ENCODE results near the gene IRF3.

Gene IRF3

GRCh38 chr19:49646586-49646985, 19.1 kb downstream of the IRF3 start:
- Histone ChIP-seq H3K4me1 (ENCODE audit: control insufficient read depth, insufficient read depth, low read length, poor library complexity, severe bottlenecking) (peaks cover 11% of the 10 kb centered on the region), H3K9me3 (ENCODE audit: control insufficient read depth, low read length) (no peaks in the 10 kb centered on the region), H3K27me3 (replicated peaks; ENCODE audit: control insufficient read depth, insufficient read depth, low read length, poor library complexity, severe bottlenecking) (no peaks in the 10 kb centered on the region), H3K4me3 (ENCODE audit: insufficient read depth, low read depth, low read length, poor library complexity, severe bottlenecking) (no peak overlapping the region), H3K27ac (ENCODE audit: insufficient read depth, low read length, poor library complexity, severe bottlenecking) (no peak overlapping the region), H3K36me3 (ENCODE audit: control insufficient read depth, insufficient read depth, low read length) (peaks cover 43% of the 10 kb centered on the region)
- no peak for DNase-seq

DNA sequence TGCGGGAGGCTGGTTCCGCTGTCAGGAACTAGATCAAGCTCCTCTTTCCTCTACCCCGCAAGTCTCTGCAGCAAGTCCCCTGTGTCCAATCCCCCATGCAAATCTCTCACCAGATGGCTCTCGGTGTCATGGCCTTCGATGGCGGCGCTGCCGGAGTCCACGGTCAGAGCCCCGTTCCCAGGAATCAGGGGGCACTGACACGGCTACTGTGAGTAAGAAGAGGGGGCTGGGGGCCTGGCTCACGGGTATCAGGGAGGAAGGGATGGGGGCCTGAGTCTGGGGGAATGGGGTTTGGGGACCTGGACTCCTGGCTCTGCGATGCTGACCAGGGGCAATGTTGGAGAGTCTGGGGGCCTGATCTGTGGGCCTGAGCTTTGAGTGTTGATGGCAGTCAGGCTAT, 19.7 kb downstream of the IRF3 start:
- H3K27me3 ChIP-seq (replicated peaks; ENCODE audit: control insufficient read depth, insufficient read depth, low read length, poor library complexity, severe bottlenecking) = no peaks in the 10 kb centered on the region
- no peak for DNase-seq
- no peak overlapping the region for H3K4me3 ChIP-seq (ENCODE audit: insufficient read depth, low read depth, low read length, poor library complexity, severe bottlenecking)
- no peak overlapping the region for H3K27ac ChIP-seq (ENCODE audit: insufficient read depth, low read length, poor library complexity, severe bottlenecking)
- H3K9me3 ChIP-seq (ENCODE audit: control insufficient read depth, low read length) = no peaks in the 10 kb centered on the region
- peaks cover 39% of the 10 kb centered on the region for H3K36me3 ChIP-seq (ENCODE audit: control insufficient read depth, insufficient read depth, low read length)
- peaks cover 12% of the 10 kb centered on the region for H3K4me1 ChIP-seq (ENCODE audit: control insufficient read depth, insufficient read depth, low read length, poor library complexity, severe bottlenecking)

- H3K27ac ChIP-seq (ENCODE audit: insufficient read depth, low read length, poor library complexity, severe bottlenecking) = no peak overlapping the region
- H3K4me3 ChIP-seq (ENCODE audit: insufficient read depth, low read depth, low read length, poor library complexity, severe bottlenecking) = no peak overlapping the region
- H3K27me3 ChIP-seq (replicated peaks; ENCODE audit: control insufficient read depth, insufficient read depth, low read length, poor library complexity, severe bottlenecking) = no peaks in the 10 kb centered on the region
- H3K36me3 ChIP-seq (ENCODE audit: control insufficient read depth, insufficient read depth, low read length) = peaks cover 37% of the 10 kb centered on the region
- DNase-seq = no peak
- peaks cover 16% of the 10 kb centered on the region for H3K4me1 ChIP-seq (ENCODE audit: control insufficient read depth, insufficient read depth, low read length, poor library complexity, severe bottlenecking)
- no peaks in the 10 kb centered on the region for H3K9me3 ChIP-seq (ENCODE audit: control insufficient read depth, low read length)
Measured at GRCh38 chr19:49645592-49645991, 20.1 kb downstream of the IRF3 start.

- DNase-seq = no peak
- H3K4me3 ChIP-seq (ENCODE audit: insufficient read depth, low read depth, low read length, poor library complexity, severe bottlenecking) = no peak overlapping the region
- H3K4me1 ChIP-seq (ENCODE audit: control insufficient read depth, insufficient read depth, low read length, poor library complexity, severe bottlenecking) = peaks cover 27% of the 10 kb centered on the region
Measured at GRCh38 chr19:49643466-49643865, 22.2 kb downstream of the IRF3 start.

DNA sequence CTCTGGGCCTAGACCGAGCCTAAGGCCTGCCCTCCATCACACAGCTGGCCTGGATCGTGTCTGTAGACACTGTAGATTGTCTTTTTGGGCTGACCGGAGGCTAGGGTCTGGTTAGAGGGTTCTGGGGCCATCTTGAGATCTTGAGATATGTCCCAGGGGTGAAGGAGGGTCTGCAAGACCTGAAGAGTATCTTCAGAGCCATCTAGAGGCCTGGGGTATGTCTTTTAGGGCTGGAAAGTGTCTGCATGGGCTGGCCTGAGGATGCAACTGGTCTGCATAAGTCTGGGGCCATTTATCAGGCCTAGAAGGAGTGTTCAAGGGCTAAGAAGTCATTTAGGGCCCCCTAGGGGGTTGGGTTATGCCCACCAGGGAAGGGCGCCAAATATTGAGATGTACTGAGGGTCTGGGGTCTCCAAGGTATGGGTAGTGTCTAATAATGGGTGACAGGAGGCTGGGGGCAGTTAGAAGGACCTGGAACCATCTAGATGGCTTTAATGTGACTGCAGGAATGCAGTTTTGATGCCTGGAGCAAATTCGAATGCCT, 23.1 kb downstream of the IRF3 start:
- Histone ChIP-seq H3K27me3 (replicated peaks; ENCODE audit: control insufficient read depth, insufficient read depth, low read length, poor library complexity, severe bottlenecking) (no peaks in the 10 kb centered on the region), H3K4me1 (ENCODE audit: control insufficient read depth, insufficient read depth, low read length, poor library complexity, severe bottlenecking) (peaks cover 34% of the 10 kb centered on the region), H3K27ac (ENCODE audit: insufficient read depth, low read length, poor library complexity, severe bottlenecking) (peak overlapping the region; percentile 94), H3K9me3 (ENCODE audit: control insufficient read depth, low read length) (no peaks in the 10 kb centered on the region), H3K36me3 (ENCODE audit: control insufficient read depth, insufficient read depth, low read length) (peaks cover 23% of the 10 kb centered on the region), H3K4me3 (ENCODE audit: insufficient read depth, low read depth, low read length, poor library complexity, severe bottlenecking) (peak overlapping the region; percentile 84)
- no peak for DNase-seq

More at GRCh38 chr19:49643466-49643865, 22.2 kb downstream of the IRF3 start:
- Histone ChIP-seq H3K27me3 (replicated peaks; ENCODE audit: control insufficient read depth, insufficient read depth, low read length, poor library complexity, severe bottlenecking) (no peaks in the 10 kb centered on the region), H3K27ac (ENCODE audit: insufficient read depth, low read length, poor library complexity, severe bottlenecking) (no peak overlapping the region), H3K36me3 (ENCODE audit: control insufficient read depth, insufficient read depth, low read length) (peaks cover 25% of the 10 kb centered on the region), H3K9me3 (ENCODE audit: control insufficient read depth, low read length) (no peaks in the 10 kb centered on the region)

- Histone ChIP-seq H3K36me3 (ENCODE audit: control insufficient read depth, insufficient read depth, low read length) (peaks cover 17% of the 10 kb centered on the region), H3K4me1 (ENCODE audit: control insufficient read depth, insufficient read depth, low read length, poor library complexity, severe bottlenecking) (peaks cover 34% of the 10 kb centered on the region)
- peak; percentile 99 for DNase-seq
Measured at GRCh38 chr19:49641688-49642491, 23.8 kb downstream of the IRF3 start, which contains the start of gene SCAF1. Gene SCAF1 (plus strand): TSS chr19:49642209. CDS start chr19:49645027, 2,818 bp downstream.

GRCh38 chr19:49640113-49640898, 25.4 kb downstream of the IRF3 start, which contains the start of gene RRAS:
Gene RRAS (minus strand): TSS chr19:49640143. CDS start chr19:49640098, 45 bp downstream.
- DNase-seq = peak; percentile 99 to 100 (median 99)
- Histone ChIP-seq H3K9me3 (ENCODE audit: control insufficient read depth, low read length) (no peaks in the 10 kb centered on the region), H3K27ac (ENCODE audit: insufficient read depth, low read length, poor library complexity, severe bottlenecking) (peak within 1 kb of the TSS; percentile 74), H3K4me3 (ENCODE audit: insufficient read depth, low read depth, low read length, poor library complexity, severe bottlenecking) (peak within 1 kb of the TSS; percentile 70), H3K27me3 (replicated peaks; ENCODE audit: control insufficient read depth, insufficient read depth, low read length, poor library complexity, severe bottlenecking) (no peaks in the 10 kb centered on the region), H3K4me1 (ENCODE audit: control insufficient read depth, insufficient read depth, low read length, poor library complexity, severe bottlenecking) (peaks cover 34% of the 10 kb centered on the region), H3K36me3 (ENCODE audit: control insufficient read depth, insufficient read depth, low read length) (peaks cover 3% of the 10 kb centered on the region)

More at GRCh38 chr19:49641688-49642491, 23.8 kb downstream of the IRF3 start, which contains the start of gene SCAF1:
- Histone ChIP-seq H3K27ac (ENCODE audit: insufficient read depth, low read length, poor library complexity, severe bottlenecking) (peak within 1 kb of the TSS; percentile 94), H3K27me3 (replicated peaks; ENCODE audit: control insufficient read depth, insufficient read depth, low read length, poor library complexity, severe bottlenecking) (no peaks in the 10 kb centered on the region), H3K4me3 (ENCODE audit: insufficient read depth, low read depth, low read length, poor library complexity, severe bottlenecking) (peak within 1 kb of the TSS; percentile 84), H3K9me3 (ENCODE audit: control insufficient read depth, low read length) (no peaks in the 10 kb centered on the region)

DNA sequence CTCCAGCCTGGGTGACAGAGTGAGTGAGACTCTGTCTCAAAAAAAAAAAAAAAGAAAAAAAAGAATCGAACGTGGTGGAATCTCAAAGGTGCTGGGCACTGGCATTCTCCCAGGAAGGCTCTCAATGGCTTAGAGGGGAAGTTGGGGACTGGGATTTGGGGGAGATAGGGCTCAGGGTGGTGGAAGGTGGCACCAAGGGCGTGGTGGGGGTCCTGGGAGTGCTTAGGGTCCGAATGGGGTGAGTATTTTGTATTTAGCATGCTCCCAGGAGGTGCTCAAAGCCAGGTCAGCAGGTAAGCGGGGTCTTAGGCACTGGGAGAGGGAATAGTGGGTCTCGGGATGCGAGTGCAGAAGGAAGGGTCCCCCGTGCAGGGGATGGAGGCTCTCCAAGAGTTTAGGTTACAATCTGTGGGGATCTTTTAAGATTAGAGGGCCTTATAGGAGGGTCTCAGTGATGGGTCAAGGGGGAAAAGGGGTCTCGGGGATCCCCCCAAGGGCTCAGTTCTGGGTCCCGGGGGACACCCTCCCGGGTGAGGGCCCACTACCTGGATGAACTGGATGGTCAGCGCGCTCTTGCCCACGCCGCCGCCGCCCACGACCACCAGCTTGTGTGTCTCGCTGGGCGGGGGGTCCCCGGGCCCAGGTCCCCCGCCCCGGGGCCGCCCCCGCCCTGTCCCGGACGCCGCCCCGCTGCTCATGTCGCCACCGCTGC, 26.1 kb downstream of the IRF3 start:
- Histone ChIP-seq H3K27me3 (replicated peaks; ENCODE audit: control insufficient read depth, insufficient read depth, low read length, poor library complexity, severe bottlenecking) (no peaks in the 10 kb centered on the region), H3K4me3 (ENCODE audit: insufficient read depth, low read depth, low read length, poor library complexity, severe bottlenecking) (peak overlapping the region; percentile 70), H3K27ac (ENCODE audit: insufficient read depth, low read length, poor library complexity, severe bottlenecking) (peak overlapping the region; percentile 74), H3K9me3 (ENCODE audit: control insufficient read depth, low read length) (no peaks in the 10 kb centered on the region), H3K36me3 (ENCODE audit: control insufficient read depth, insufficient read depth, low read length) (no peaks in the 10 kb centered on the region), H3K4me1 (ENCODE audit: control insufficient read depth, insufficient read depth, low read length, poor library complexity, severe bottlenecking) (peaks cover 34% of the 10 kb centered on the region)
- DNase-seq = no peak

DNA sequence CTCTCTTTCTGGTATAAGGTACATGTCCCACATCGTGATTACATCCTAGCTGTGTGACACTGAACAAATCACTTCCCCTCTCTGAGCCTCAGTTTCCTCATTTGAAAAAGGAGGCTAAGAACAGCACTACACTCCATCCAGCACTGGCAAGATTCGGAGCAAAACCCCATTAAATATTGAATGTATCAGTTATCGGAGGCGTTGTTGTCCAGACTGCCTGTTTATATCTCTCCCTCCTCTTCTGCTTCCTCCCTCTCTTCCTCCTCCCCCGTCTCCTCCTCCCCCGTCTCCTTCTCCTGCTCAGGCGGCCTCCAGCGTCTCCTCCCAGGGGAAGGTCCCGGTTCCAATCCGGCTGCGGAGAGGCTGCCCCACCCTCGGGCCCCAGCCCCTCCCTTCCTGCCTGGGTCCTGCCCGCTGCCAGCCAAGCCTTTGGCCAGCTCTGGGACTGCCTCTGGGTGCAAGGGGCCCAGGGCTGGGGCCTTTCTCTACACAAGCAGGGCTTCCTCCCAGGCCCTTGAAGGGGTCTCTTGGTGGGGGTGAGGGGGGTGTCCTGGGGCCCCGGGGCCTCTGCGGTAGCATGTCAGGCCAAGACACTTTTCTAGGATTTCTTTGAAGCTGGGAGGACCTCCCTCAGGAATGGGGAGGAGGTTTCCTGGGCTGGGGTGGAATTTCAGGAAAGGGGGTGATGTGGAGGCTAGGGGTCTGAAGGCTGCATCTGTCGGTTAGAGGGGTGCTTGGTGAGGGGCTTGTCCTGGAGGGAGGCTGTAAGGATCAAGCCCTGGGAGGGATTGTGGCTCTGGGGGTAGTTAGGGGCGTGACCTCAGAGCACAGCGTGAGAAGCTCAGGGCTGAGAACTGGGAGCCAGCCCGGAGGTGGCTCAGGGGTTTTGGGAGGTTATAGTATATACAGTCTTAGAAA, 27.6 kb downstream of the IRF3 start:
- no peaks in the 10 kb centered on the region for H3K27me3 ChIP-seq (replicated peaks; ENCODE audit: control insufficient read depth, insufficient read depth, low read length, poor library complexity, severe bottlenecking)
- H3K4me3 ChIP-seq (ENCODE audit: insufficient read depth, low read depth, low read length, poor library complexity, severe bottlenecking) = no peak overlapping the region
- H3K36me3 ChIP-seq (ENCODE audit: control insufficient read depth, insufficient read depth, low read length) = no peaks in the 10 kb centered on the region
- peaks cover 29% of the 10 kb centered on the region for H3K4me1 ChIP-seq (ENCODE audit: control insufficient read depth, insufficient read depth, low read length, poor library complexity, severe bottlenecking)
- H3K9me3 ChIP-seq (ENCODE audit: control insufficient read depth, low read length) = no peaks in the 10 kb centered on the region
- no peak for DNase-seq
- H3K27ac ChIP-seq (ENCODE audit: insufficient read depth, low read length, poor library complexity, severe bottlenecking) = no peak overlapping the region

Measured in effector memory CD4-positive, alpha-beta T cell (primary cell).